NCI-H1436 (cell line): Measurements from ENCODE around the gene MFAP4.
"Not testable (repeated sequence)": the region's sequence is repeated elsewhere in the genome, so short reads cannot be mapped to it uniquely, and the experiment has no call there.

Source experiments
- DNase-seq: peaks from one replicate; lab custom pipeline; 2025; lab: John Stamatoyannopoulos, UW

MFAP4 gene

GRCh38 chr17:19370493-19370960 lies 16.5 kb downstream of the MFAP4 start:
- no peak for DNase-seq

DNA sequence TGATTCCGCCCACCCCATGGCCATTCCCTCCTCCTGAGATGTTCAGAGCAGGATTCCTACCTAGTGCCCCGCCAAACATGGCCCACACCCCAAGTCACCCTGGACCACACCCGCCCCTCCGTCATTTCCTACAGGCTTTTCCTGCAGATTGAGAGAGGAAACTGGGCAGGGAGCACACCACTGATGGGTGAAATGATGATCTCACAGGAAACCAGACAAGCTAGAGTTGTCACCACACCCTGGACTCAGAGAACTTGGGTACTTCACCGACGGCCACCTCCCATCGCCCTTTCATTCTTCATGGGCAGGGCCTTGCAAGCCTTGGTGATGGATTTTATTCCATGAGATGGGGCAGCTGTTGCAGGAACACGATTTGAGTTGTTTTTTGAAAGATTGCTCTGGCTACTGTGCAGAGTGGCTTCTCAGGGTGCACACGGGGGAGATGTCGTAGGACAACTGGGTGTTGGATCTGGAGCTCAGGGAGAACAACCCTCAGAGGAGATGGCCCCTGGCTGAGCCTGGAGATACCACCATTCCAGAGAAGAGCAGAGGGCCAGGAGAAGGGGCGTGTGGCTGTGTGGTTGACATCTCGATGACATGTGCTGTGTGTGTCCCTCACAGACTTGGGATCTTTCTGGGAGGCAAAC lies 17.0 kb downstream of the MFAP4 start:
- no peak for DNase-seq

- no peak for DNase-seq
Measured at GRCh38 chr17:19369107-19369778, 17.7 kb downstream of the MFAP4 start.

- DNase-seq: no peak
Measured at GRCh38 chr17:19368229-19368628, 18.8 kb downstream of the MFAP4 start.

DNA sequence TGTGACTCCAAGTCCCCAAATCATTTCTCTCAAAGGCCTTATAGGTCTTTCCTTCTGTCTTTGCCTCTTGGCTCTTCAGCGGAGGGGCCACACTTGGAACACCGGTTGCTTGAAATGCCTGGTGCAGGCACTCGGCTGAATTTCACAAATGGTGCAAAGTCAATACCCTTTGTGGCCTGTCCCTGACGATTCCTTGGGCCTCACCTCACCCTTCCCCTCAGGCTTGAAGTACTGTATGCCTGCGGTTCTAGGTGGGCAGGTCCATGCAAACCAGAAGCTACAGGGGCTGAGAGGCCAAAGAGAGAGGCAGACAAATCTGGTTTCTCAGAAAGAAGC lies 20.4 kb downstream of the MFAP4 start:
- DNase-seq: no peak

GRCh38 chr17:19365833-19366636 lies 21.0 kb downstream of the MFAP4 start:
- no peak for DNase-seq

DNA sequence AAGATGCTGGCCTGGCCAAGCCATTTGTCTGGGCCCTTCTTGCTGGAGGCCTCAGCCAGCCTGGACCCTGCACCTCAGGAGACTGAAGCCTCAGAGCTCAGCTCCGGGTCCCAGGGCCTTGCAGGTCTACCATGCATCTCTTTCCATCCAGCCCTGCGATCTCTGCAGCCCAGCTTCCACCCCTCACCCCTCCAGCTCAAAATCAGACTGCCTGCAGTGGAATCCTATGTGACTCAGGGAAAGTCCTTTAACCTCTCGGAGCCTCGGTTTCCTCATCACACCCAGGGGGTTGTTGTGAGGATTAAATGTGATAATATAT lies 21.5 kb downstream of the MFAP4 start:
- no peak for DNase-seq

DNA sequence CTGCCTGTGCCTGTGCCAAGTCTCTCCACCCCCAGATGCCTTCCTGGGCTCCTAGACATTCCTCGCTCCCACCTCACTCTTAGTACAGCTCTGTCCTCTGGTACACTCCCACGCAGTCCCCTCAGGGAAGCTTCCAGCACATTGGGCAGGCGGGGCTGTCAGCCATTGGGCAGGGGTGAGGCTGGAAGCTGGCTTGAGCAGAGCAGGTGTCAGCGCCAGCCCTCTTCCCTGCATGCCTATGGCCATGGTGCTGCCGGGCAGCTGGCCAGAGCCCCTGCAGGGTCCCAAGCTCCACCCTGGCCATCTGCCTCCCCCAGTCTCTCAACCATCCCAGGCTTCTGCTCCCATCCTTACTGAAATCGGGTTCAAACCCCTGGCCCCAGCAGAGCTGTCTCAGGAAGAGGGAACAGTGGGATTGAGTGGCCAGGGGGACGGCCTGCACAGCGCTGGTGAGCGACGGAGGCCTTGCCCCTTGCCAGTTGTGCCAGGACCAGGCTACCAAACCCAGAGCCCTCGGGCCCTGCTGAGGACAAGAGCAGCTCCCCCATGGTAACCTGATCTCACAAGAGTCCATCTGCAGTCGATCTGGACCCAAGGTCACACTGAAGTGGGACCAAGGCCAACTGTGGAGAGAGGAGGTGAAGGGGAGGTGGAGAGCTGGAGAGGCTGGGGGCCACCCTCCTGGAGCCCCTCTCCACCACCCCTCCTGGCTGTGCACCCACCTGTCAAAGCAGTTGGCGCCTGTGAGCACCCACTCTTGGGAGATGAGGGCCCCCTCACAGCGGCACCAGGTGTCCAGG lies 22.1 kb downstream of the MFAP4 start:
- DNase-seq: no peak

DNA sequence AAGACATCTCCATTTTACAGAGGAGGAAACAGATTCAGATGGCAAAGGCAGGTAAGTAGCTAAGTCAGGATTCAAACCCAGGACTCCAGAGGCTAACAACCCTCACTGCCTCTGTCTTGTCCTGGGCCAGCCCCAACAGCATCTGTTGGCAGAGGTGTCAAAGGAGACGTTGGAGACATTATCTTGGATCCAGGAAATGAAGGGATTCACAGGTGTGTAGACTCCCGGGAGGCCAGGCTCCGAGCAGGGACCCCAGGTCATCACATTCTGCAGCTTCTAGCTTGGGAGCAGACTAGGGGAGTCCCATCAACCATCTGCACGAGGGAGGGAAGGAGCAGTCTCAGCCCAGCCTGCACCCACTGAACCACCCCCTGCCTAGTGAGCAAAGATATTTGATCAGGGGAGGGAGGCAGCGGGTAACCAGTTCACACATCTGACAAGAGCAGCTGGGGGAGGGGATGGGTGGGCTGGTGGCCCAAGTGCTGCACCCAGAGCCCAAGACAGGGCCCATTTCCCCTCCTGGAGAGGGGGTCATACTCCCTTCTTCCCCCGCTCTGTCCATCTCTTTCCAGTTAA lies 23.4 kb downstream of the MFAP4 start:
- DNase-seq: no peak

DNA sequence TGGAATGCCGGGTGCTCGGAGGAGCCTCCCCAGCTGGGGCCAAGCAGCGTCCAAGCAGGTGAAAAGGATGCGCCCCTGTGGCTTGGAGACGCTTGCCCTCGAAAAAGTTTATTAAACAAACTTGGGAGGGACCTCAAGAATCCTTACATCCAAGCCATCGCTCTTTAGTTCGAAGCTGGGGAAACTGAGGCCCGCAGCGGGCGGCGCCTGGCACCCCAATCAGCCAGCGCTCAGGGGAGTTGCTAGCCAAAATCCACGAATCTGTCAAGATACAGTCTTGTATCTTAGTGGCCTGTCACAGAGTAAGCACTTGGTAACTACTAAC lies 23.9 kb downstream of the MFAP4 start:
- DNase-seq: no peak

GRCh38 chr17:19362277-19363113 lies 24.5 kb downstream of the MFAP4 start, which contains the start of gene B9D1:
Gene B9D1 (minus strand): TSS chr17:19362723. CDS start chr17:19362569, 154 bp downstream.
- DNase-seq: peak; percentile 97

GRCh38 chr17:19361944-19362276 lies 25.1 kb downstream of the MFAP4 start:
- DNase-seq: no peak

GRCh38 chr17:19361326-19361725 lies 25.7 kb downstream of the MFAP4 start:
- no peak for DNase-seq

- no peak for DNase-seq
Measured at GRCh38 chr17:19360772-19361171, 26.2 kb downstream of the MFAP4 start.

DNA sequence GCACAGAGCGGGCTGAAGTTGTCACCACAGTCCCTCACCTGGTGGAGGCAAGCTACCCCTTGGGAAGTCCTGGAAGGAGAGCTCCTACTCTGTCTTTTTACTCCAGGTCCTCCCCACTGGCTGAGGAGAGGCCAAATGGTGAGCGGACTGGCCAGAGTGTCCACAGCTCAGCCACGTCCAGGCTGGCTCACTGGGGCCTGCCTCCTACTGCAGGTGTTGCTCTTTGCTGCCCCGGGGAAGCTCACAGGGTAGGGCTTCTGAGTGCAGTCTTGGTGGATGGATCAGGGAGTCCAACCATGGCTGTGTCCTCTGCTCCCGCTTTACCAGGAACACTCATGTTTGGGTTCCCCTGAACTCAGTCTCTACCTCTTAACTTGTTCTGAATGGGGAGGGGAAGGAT lies 27.1 kb downstream of the MFAP4 start:
- no peak for DNase-seq

GRCh38 chr17:19359151-19359550 lies 27.8 kb downstream of the MFAP4 start:
- no peak for DNase-seq

DNA sequence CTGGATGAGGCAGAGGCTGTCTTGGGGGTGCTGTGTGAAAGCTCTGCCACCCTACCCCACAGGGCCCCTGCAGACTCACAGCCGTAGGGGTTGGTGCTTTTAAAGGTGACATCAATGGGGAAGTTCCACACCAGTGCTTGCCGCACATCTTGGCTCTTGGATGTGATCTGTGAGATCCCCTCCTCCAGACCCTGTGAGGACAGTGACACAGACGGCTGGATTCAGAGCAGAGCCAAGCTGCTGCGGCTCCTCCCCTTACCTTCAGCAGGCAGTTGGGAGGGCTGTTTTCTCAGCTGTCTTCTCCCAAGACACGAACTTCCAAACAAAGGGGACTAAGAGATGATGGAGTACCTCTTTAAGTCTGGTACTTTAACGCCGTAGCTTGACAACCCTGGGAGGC lies 29.2 kb downstream of the MFAP4 start:
- DNase-seq: no peak

GRCh38 chr17:19357351-19357750 lies 29.6 kb downstream of the MFAP4 start:
- DNase-seq: no peak

GRCh38 chr17:19354748-19355147 lies 32.2 kb downstream of the MFAP4 start:
- no peak for DNase-seq

DNA sequence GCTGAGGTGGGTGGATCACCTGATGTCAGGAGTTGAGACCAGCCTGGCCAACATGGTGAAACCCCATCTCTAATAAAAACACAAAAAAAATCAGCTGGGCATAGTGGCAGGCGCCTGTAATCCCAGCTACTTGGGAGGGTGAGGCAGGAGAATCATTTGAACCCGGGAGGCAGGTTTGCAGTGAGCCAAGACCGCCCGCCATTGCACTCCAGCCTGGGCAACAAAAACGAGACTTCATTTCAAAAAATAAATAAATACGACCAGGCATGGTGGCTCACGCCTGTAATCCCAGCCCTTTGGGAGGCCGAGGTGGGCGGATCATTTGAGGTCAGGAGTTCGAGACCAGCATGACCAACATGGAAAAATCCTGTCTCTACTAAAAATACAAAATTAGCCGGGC lies 33.6 kb downstream of the MFAP4 start:
- not testable (repeated sequence) for DNase-seq

- DNase-seq: no peak
Measured at GRCh38 chr17:19348806-19349205, 38.2 kb downstream of the MFAP4 start.
